Esophagus muscularis mucosa (tissue), 4 donors: ENCODE measurements around the gene BMP3. TPM values are rescaled to one million over a fixed set of nuclear protein-coding genes. Genes with fewer than 3 reads are reported as not detected.

Source experiments
- DNase-seq: peaks from one replicate; pipeline ENCODE4 v3.0.0-alpha.2; 2017; ENCODE audit errors: extremely low spot score
- H3K27ac ChIP-seq, 4 donors: fragments of 200-600 bp; sonication (generic); replicated peaks in 1 of 4; 1 replicate in 3 of 4; 2 replicates in 1 of 4; pipeline ENCODE4 v1.5.1; 2016 to 2019; ENCODE audit warnings: mild to moderate bottlenecking in 1 of 4
- H3K27me3 ChIP-seq, 4 donors: fragments of 200-600 bp; sonication (generic); one replicate each; pipeline versions ENCODE4 v1.5.1 to v1.6.0; 2016 to 2019
- H3K36me3 ChIP-seq, 4 donors: fragments of 200-600 bp; sonication (generic); one replicate each; pipeline ENCODE4 v1.5.1; 2016 to 2019
- H3K4me1 ChIP-seq, 4 donors: fragments of 200-600 bp; sonication (generic); one replicate each; pipeline ENCODE4 v1.5.1; 2016 to 2019
- H3K4me3 ChIP-seq, 4 donors: fragments of 200-600 bp; sonication (generic); 1 replicate in 2 of 4; 2 replicates in 2 of 4; pipeline ENCODE4 v1.5.1; 2016 to 2019; ENCODE audit warnings: mild to moderate bottlenecking in 4 of 4, moderate library complexity in 1 of 4
- H3K9me3 ChIP-seq, 4 donors: fragments of 200-600 bp; sonication (generic); 1 replicate in 3 of 4; 2 replicates in 1 of 4; pipeline ENCODE4 v1.5.1; 2016 to 2019
- EP300 ChIP-seq: sonication (generic); formaldehyde crosslinking; IDR thresholded peaks from one replicate; pipeline ENCODE4 v1.6.1; 2017; ENCODE audit warnings: antibody characterized with exemption
- POLR2A ChIP-seq: fragments of 450-650 bp; IDR thresholded peaks from one replicate; pipeline ENCODE4 v1.6.1; 2017; ENCODE audit warnings: antibody characterized with exemption, moderate library complexity, mild to moderate bottlenecking, low read depth
- POLR2AphosphoS5 ChIP-seq, 2 donors: sonication (generic); formaldehyde crosslinking; IDR thresholded peaks; one replicate each; pipeline ENCODE4 v1.6.1; 2017; ENCODE audit warnings: antibody characterized with exemption in 2 of 2
- WGBS: methylation state at CpG from one replicate; pipeline ENCODE4 v1.1.5; 2018; 5-methylcytosine and 5-hydroxymethylcytosine counted together
- intact Hi-C: fragments of 100-400 bp; cut with DNase I; formaldehyde crosslinking; loops from one replicate; pipeline ENCODE4 v1.15.1; 2023
- total RNA-seq, 4 donors: library from RNA; depleted of rRNA; stranded (reverse); fragments of >200 nt; gene quantifications; one replicate each; pipeline versions ENCODE4 v1.1.0 to v1.2.1, GENCODE V29; 2016
- TF ChIP-seq, protein P1 (sequence below), 3 experiments: fragments of 200-600 bp in 2 of 3; fragments of 450-650 bp in 1 of 3; sonication (generic) in 2 of 3; IDR thresholded peaks; one replicate each; pipeline ENCODE4 v1.5.1; 2017 to 2019; ENCODE audit warnings: antibody characterized with exemption in 3 of 3, mild to moderate bottlenecking in 2 of 3, moderate library complexity in 1 of 3

BMP3 gene
- total RNA-seq, 4 donors from 2014 or later = 15.7 to 23.8 (median 18.0) TPM

DNA sequence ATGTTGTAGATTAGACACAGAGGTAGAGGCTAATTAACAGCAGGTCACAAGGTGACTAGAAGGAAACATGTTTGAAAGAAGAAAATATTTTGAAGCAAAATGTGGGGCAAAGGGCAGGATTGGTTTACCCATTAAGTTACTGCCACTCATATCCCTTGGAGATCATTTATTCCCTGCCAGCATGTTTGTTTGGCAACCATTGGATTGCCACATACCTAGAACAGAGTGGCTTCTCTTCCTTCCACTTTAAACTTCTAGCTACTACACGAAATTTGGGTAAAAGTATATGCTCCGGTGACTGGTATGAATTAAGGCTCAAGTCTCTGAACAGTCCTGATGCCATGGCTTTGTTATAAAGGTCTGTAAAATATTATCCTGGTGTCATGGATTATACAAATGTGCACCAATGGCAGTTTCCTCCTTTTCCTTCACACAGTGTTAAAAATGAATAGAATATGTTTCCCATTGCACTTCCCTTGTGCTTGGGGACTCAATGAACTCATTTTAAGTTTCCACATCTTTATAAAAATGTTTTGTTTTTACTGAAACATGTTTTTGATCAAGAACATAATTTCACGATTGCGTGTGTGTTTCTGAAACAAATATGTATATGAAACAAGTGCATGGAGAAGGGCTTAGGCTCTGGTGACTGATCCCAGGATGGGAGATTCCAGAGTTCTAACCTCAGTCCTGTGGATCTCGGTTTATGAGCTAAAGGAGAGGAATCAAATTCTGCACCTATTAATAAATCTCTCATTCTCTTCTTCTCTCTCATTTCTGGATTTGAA, 12.3 kb downstream of the BMP3 start:
- Histone ChIP-seq H3K4me3 (no peak overlapping the region), H3K27ac (peak overlapping the region in 1 of 4 donors; percentile 4), H3K9me3 (no peaks in the 10 kb centered on the region), H3K27me3 (no peaks in the 10 kb centered on the region), H3K36me3 (peaks cover 0 to 4% (median 0%) of the 10 kb centered on the region in 4 donors), H3K4me1 (peaks cover 0 to 30% (median 19%) of the 10 kb centered on the region in 4 donors)
- intact Hi-C loops = loop anchor here (10.0 kb wide), 1 partner anchor 428 kb away; no protein-coding TSS in a partner anchor
- TF ChIP-seq, protein P1, sequence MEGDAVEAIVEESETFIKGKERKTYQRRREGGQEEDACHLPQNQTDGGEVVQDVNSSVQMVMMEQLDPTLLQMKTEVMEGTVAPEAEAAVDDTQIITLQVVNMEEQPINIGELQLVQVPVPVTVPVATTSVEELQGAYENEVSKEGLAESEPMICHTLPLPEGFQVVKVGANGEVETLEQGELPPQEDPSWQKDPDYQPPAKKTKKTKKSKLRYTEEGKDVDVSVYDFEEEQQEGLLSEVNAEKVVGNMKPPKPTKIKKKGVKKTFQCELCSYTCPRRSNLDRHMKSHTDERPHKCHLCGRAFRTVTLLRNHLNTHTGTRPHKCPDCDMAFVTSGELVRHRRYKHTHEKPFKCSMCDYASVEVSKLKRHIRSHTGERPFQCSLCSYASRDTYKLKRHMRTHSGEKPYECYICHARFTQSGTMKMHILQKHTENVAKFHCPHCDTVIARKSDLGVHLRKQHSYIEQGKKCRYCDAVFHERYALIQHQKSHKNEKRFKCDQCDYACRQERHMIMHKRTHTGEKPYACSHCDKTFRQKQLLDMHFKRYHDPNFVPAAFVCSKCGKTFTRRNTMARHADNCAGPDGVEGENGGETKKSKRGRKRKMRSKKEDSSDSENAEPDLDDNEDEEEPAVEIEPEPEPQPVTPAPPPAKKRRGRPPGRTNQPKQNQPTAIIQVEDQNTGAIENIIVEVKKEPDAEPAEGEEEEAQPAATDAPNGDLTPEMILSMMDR (IDR thresholded peaks at IDR 0.05) = no peak
- peak in 1 of 2 donors; percentile 11 for TF ChIP-seq POLR2AphosphoS5 (IDR thresholded peaks at IDR 0.05)
- TF ChIP-seq EP300 = no peak
- TF ChIP-seq POLR2A = no peak
- WGBS = 82% methylated on average over 5 of the region's 5 CpGs
- DNase-seq = no peak

DNA sequence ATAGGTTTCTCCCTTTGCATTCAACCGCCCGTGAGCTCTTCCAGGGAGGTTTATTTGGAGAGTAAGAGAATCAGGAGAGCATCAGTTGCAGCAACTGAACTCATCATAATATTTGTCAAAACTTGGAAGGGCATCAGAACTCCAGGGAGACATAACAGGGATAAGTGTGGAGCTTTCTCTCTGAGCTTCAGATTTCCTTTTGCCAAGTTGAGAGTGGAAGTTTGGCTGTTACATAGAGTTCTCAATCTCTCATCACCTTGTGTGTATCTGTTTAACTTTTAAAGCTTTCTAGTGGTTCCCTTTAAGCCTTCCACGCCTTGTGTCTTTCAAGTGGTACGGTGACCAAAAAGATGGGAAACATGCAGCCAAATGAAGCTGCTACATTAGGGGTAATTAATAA, 18.8 kb downstream of the BMP3 start:
- Histone ChIP-seq H3K4me3 (peak overlapping the region in 1 of 4 donors; percentile 7), H3K4me1 (peaks cover 4 to 52% (median 51%) of the 10 kb centered on the region in 4 donors), H3K27me3 (no peaks in the 10 kb centered on the region), H3K9me3 (no peaks in the 10 kb centered on the region), H3K27ac (peak overlapping the region; percentile 58 to 74 (median 70)), H3K36me3 (peaks cover 0 to 4% (median 0%) of the 10 kb centered on the region in 4 donors)
- DNase-seq = no peak
- WGBS = 41% methylated on average over 4 of the region's 4 CpGs
- TF ChIP-seq POLR2AphosphoS5 (IDR thresholded peaks at IDR 0.05) (peak; percentile 13 to 23), EP300 (no peak), POLR2A (no peak)
- TF ChIP-seq, protein P1 (IDR thresholded peaks at IDR 0.05) = no peak
- intact Hi-C loops = loop anchor here (10.0 kb wide), 1 partner anchor 435 kb away; no protein-coding TSS in a partner anchor

DNA sequence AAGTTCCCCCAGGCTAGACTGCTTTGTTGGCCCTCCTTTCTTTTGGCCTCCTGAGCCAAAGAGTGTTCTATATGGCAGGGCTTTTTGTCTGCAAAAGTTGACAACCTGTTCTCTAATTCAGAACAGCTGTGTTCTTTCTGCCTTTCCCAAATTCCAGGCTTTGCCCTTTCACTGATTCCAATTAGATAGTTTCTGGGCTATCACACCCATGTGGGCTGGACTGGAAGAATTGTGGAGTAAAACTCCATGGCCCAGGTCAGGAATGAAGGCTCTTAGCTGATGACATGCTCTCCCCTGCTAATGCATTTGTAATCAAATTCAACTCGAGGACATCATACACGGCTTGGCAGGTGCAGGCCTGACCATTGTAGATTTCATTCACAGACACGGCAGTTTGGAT, 19.4 kb downstream of the BMP3 start:
- H3K4me1 ChIP-seq = peaks cover 4 to 52% (median 51%) of the 10 kb centered on the region in 4 donors
- H3K27me3 ChIP-seq = no peaks in the 10 kb centered on the region
- peaks cover 0 to 4% (median 0%) of the 10 kb centered on the region in 4 donors for H3K36me3 ChIP-seq
- TF ChIP-seq POLR2AphosphoS5 (IDR thresholded peaks at IDR 0.05) (peak; percentile 5 to 18), EP300 (no peak)
- H3K27ac ChIP-seq = peak overlapping the region; percentile 58 to 74 (median 70)
- intact Hi-C loops = loop anchor here (5.0 to 10.0 kb wide), 2 partner anchors 435 to 688 kb away; no protein-coding TSS in a partner anchor
- DNase-seq = no peak
- WGBS = 19% methylated on average over 3 of the region's 3 CpGs
- peak overlapping the region in 1 of 4 donors; percentile 7 for H3K4me3 ChIP-seq
- no peaks in the 10 kb centered on the region for H3K9me3 ChIP-seq

DNA sequence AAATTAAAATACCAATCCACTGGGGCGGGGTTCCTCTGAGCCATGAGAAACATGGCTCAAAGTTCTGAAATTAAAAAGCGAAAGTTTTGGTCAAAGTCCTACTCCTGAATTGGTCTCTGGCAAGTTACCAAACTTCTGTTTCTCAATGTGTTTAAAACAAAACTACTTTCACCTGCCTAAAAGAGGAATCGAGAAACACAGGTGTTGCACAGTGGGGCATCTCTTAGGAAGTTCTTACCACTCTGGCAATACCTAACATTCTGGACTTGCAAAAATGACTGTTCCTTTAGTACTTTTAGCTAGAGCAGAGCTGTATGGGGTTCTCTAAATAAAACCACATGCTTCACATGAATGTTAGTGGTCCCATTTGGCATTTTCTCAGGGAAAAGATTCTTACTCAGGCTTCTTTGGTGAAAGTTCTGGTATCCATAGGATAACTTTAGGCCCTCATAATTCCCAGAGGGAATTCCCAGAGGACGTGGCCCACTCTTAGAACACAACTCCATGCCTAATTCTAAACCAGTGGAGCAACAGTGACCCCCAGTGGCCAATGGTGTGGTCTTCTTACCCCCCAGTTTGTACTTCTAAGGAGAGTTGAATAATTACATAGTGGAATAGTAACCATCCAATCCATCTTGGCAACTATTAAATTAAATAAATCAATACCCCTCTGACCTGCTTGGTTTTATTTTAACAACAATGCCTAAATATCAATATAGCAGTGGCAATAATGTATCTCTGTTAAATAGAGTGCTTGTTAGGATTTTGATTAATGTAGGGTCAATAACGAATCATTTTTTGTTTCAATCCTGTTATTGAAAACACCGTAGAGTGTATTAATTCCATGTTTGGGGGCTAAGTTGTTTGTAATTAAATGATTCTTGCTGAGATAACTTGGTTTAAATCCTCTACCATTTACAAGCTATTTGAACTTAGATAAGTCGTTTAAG, 21.9 kb downstream of the BMP3 start:
- 64% methylated on average over 7 of the region's 7 CpGs for WGBS
- intact Hi-C loops = loop anchor here (5.0 kb wide), 1 partner anchor 690 kb away; no protein-coding TSS in a partner anchor
- Histone ChIP-seq H3K27me3 (no peaks in the 10 kb centered on the region), H3K27ac (peak overlapping the region; percentile 2 to 74 (median 45)), H3K4me3 (no peak overlapping the region), H3K4me1 (peaks cover 4 to 52% (median 49%) of the 10 kb centered on the region in 4 donors), H3K36me3 (no peaks in the 10 kb centered on the region), H3K9me3 (no peaks in the 10 kb centered on the region)
- DNase-seq = no peak
- TF ChIP-seq, protein P1 (IDR thresholded peaks at IDR 0.05) = peak; percentile 77 to 83 (median 80)
- TF ChIP-seq EP300 = no peak
